ENCODE data around the gene MAGEB3. TPM values are rescaled to one million over a fixed set of nuclear protein-coding genes. Genes with fewer than 3 reads are reported as not detected.

The MAGEB3 gene
- total and polyA plus RNA-seq, 11 donors, result not detected

GRCh38 chrX:30259927-30260326 is 29.5 kb downstream of the MAGEB3 start:
- no peak for DNase-seq
- no peak overlapping the region for H3K4me3 ChIP-seq

GRCh38 chrX:30261012-30261411 is 30.6 kb downstream of the MAGEB3 start:
- Histone ChIP-seq H3K27ac (no peak overlapping the region), H3K36me3 (no peaks in the 10 kb centered on the region), H3K9me3 (no peaks in the 10 kb centered on the region), H3K27me3 (peaks cover 0 to 10% (median 0%) of the 10 kb centered on the region in 9 donors), H3K4me3 (no peak overlapping the region), H3K4me1 (no peaks in the 10 kb centered on the region)
- TF ChIP-seq POLR2A (IDR thresholded peaks at IDR 0.05) (no peak), CTCF (IDR thresholded peaks at IDR 0.05) (no peak)
- ATAC-seq (no peak), DNase-seq (no peak)
- intact Hi-C loops (cut with DNase I), result no loop called here

More at GRCh38 chrX:30259927-30260326, 29.5 kb downstream of the MAGEB3 start:
- Histone ChIP-seq H3K9me3 (no peaks in the 10 kb centered on the region), H3K27ac (no peak overlapping the region), H3K4me1 (no peaks in the 10 kb centered on the region), H3K36me3 (no peaks in the 10 kb centered on the region), H3K27me3 (peaks cover 0 to 5% (median 0%) of the 10 kb centered on the region in 9 donors)
- no peak for TF ChIP-seq CTCF (IDR thresholded peaks at IDR 0.05)
- no peak for TF ChIP-seq POLR2A (IDR thresholded peaks at IDR 0.05)
- intact Hi-C loops (cut with DNase I), result no loop called here
- 67 to 84% (median 74%) methylated on average over 2 of the region's 2 CpGs for WGBS, 4 donors
- no peak for ATAC-seq

- intact Hi-C loops (cut with DNase I), result no loop called here
- 53 to 90% (median 72%) methylated on average over 1 of the region's 1 CpG for WGBS, 4 donors
- H3K27me3 ChIP-seq, result peaks cover 0 to 15% (median 0%) of the 10 kb centered on the region in 9 donors
- ATAC-seq (no peak), DNase-seq (no peak)
- H3K4me1 ChIP-seq, result no peaks in the 10 kb centered on the region
- TF ChIP-seq CTCF (IDR thresholded peaks at IDR 0.05) (no peak), POLR2A (IDR thresholded peaks at IDR 0.05) (no peak)
- no peaks in the 10 kb centered on the region for H3K36me3 ChIP-seq
- H3K9me3 ChIP-seq, result no peaks in the 10 kb centered on the region
- H3K4me3 ChIP-seq, result no peak overlapping the region
- no peak overlapping the region for H3K27ac ChIP-seq
Measured at GRCh38 chrX:30262763-30263162, 32.3 kb downstream of the MAGEB3 start.

GRCh38 chrX:30270639-30271038 is 40.2 kb downstream of the MAGEB3 start:
- no peak overlapping the region for H3K27ac ChIP-seq
- H3K36me3 ChIP-seq, result no peaks in the 10 kb centered on the region
- intact Hi-C loops (cut with DNase I), result loop anchor here in 5 of 10 donors (10.0 kb wide), 1 partner anchor 234 kb away; no protein-coding TSS in a partner anchor
- no peaks in the 10 kb centered on the region for H3K4me1 ChIP-seq
- H3K4me3 ChIP-seq, result no peak overlapping the region
- H3K27me3 ChIP-seq, result peaks cover 0 to 9% (median 0%) of the 10 kb centered on the region in 9 donors
- TF ChIP-seq POLR2A (IDR thresholded peaks at IDR 0.05) (no peak), CTCF (IDR thresholded peaks at IDR 0.05) (no peak)
- ATAC-seq, result no peak
- no peaks in the 10 kb centered on the region for H3K9me3 ChIP-seq
- no peak for DNase-seq
- WGBS, 4 donors, result 66 to 88% (median 82%) methylated on average over 3 of the region's 3 CpGs

All from heart left ventricle (tissue), 16 donors.